Stimulated activated CD4-positive, alpha-beta T cell treated with anti-CD3 and anti-CD28 coated beads, Interleukin-12 subunit alpha, Interleukin-12 subunit beta, amount 100 ng/mL, for 24 hours (primary cell): ENCODE measurements around the gene OAS2.

Experiments used
- DNase-seq, 2 experiments: peaks; one replicate each; pipeline ENCODE4 v3.0.0-alpha.2; 2020; ENCODE audit warnings: low read depth in 2 of 2

The OAS2 gene

DNA sequence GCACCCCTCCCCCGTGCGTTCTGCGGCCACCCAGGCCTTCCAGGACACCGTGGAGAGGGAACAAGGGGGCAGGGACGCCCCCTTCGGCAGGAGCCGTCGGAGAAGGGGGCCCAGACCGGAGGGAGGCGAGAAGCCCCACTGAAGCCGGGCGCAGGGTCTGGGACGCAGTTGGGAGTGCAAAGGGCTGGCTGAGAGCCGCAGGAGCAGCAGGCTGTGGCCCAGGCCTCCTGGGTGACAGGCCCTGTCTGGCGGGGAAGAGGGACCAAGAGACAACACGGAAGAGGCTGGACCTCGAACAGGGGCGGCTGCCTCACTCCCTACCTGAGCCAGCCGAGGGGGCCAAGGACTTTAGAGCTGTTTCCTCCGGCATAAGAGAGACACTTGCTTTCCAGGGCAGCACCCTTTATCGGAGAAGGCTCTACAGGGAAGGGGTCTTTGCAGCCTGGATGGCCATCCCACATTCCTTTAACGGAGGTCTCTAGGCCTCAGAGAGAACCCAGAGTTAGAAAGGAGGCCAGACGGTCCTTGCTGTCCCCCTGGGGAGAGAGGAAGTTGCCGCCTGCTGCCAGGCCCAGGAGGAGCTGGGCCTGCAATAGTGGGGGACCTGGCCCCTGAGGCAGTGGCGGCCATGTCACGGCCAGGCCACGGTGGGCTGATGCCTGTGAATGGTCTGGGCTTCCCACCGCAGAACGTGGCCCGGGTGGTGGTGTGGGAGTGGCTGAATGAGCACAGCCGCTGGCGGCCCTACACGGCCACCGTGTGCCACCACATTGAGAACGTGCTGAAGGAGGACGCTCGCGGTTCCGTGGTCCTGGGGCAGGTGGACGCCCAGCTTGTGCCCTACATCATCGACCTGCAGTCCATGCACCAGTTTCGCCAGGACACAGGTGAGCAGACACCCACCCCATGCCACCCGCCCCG is 79.5 kb downstream of the OAS2 start:
- no peak for DNase-seq

GRCh38 chr12:113058553-113058952 is 80.2 kb downstream of the OAS2 start:
- no peak for DNase-seq

GRCh38 chr12:113059071-113059595 is 80.8 kb downstream of the OAS2 start:
- DNase-seq = no peak

- no peak for DNase-seq
Measured at GRCh38 chr12:113060336-113060960, 82.1 kb downstream of the OAS2 start.

DNA sequence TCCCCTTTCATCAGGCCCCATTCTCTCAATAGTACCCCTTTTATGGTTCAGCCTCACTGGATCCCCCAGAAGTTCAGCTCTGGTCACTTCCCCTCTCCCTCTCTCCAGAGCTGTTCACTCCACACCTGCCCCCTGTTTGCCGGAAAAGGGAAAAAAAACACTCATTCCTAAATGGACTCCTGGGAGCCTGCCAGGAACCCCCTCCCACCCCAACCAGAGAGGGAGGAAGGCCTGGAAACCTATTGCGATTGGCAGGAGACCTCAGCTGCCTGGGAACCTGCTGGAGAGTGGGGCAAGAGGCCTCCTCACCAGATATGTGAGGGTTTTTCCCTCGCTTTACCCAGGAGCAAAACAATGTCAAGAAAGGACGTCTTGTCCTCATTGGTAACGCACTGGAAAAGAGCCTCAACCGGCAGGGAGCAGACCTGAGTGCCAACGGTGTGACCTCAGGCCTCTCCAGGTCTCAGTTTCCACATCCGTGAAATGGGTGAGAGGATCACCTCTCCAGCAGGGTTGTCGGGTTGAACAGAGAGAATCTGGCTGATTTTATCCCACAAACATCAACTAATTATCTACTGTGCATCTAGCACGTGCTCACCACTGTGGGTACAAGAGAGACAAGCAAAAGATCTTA is 82.9 kb downstream of the OAS2 start:
- no peak for DNase-seq
